Parathyroid adenoma (tissue), 2 donors: ENCODE results near the gene DIAPH3.

Experiments
- H2AFZ ChIP-seq: fragments of 300-600 bp; sonication (generic); one replicate; pipeline ENCODE4 v1.7.0; 2017; ENCODE audit warnings: antibody characterized with exemption, mild to moderate bottlenecking
- H3K27ac ChIP-seq: fragments of 300-600 bp; sonication (generic); one replicate; pipeline ENCODE4 v1.7.0; 2017
- H3K27me3 ChIP-seq: fragments of 300-600 bp; sonication (generic); one replicate; pipeline ENCODE4 v1.7.0; 2017; ENCODE audit warnings: low read length; ENCODE audit not compliant: control insufficient read depth, insufficient read depth
- H3K36me3 ChIP-seq: fragments of 300-600 bp; sonication (generic); one replicate; pipeline ENCODE4 v1.7.0; 2017; ENCODE audit warnings: low read length; ENCODE audit not compliant: control insufficient read depth, insufficient read depth
- H3K4me1 ChIP-seq: fragments of 300-600 bp; sonication (generic); one replicate; pipeline ENCODE4 v1.7.0; 2017; ENCODE audit warnings: control low read depth
- H3K4me2 ChIP-seq: fragments of 300-600 bp; sonication (generic); one replicate; pipeline ENCODE4 v1.7.0; 2017; ENCODE audit warnings: low read length
- H3K4me3 ChIP-seq: fragments of 300-600 bp; sonication (generic); one replicate; pipeline ENCODE4 v1.7.0; 2017; ENCODE audit warnings: low read depth, low read length
- H3K79me2 ChIP-seq: fragments of 300-600 bp; sonication (generic); one replicate; pipeline ENCODE4 v1.7.0; 2017; ENCODE audit warnings: control low read depth
- H3K9ac ChIP-seq: fragments of 300-600 bp; sonication (generic); one replicate; pipeline ENCODE4 v1.7.0; 2017; ENCODE audit warnings: mild to moderate bottlenecking
- H3K9me3 ChIP-seq: fragments of 300-600 bp; sonication (generic); one replicate; pipeline ENCODE4 v1.7.0; 2017; ENCODE audit warnings: low read length; ENCODE audit not compliant: control insufficient read depth
- TF ChIP-seq, protein P1 (sequence below): fragments of 300-600 bp; sonication (generic); IDR thresholded peaks from one replicate; pipeline ENCODE4 v1.7.0; 2017; ENCODE audit warnings: antibody characterized with exemption, mild to moderate bottlenecking
- donor health status: primary hyperparathyroidism.

The DIAPH3 gene

DNA sequence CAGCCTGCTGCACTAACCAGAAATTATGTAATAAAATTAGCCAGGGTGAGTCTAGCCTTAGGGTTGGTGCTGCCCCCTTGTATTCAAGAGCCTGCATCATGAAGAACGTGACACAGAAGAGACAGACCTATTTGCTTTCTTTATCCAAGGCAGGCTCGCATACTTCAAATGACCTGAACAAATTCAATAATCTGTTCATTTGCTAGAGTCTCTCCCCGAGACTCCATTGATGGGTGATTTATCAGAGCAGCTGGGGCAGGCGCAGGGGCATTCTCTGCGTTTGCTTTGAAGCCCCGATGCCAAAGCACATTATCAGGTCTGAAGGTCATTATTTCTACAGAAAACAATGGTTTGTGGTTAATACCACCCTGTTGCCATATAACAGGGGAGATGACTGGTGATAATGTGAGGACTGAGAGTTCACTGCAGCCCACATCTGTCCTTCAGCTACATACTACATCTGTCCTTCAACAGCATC is 520.3 kb downstream of the DIAPH3 start:
- TF ChIP-seq, protein P1, sequence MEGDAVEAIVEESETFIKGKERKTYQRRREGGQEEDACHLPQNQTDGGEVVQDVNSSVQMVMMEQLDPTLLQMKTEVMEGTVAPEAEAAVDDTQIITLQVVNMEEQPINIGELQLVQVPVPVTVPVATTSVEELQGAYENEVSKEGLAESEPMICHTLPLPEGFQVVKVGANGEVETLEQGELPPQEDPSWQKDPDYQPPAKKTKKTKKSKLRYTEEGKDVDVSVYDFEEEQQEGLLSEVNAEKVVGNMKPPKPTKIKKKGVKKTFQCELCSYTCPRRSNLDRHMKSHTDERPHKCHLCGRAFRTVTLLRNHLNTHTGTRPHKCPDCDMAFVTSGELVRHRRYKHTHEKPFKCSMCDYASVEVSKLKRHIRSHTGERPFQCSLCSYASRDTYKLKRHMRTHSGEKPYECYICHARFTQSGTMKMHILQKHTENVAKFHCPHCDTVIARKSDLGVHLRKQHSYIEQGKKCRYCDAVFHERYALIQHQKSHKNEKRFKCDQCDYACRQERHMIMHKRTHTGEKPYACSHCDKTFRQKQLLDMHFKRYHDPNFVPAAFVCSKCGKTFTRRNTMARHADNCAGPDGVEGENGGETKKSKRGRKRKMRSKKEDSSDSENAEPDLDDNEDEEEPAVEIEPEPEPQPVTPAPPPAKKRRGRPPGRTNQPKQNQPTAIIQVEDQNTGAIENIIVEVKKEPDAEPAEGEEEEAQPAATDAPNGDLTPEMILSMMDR, result no peak
- no peak overlapping the region for H3K4me3 ChIP-seq
- no peaks in the 10 kb centered on the region for H3K79me2 ChIP-seq
- no peak overlapping the region for H2AFZ ChIP-seq
- H3K27me3 ChIP-seq, result no peaks in the 10 kb centered on the region
- no peak overlapping the region for H3K27ac ChIP-seq
- H3K36me3 ChIP-seq, result no peaks in the 10 kb centered on the region
- peaks cover 4% of the 10 kb centered on the region for H3K4me1 ChIP-seq
- no peak overlapping the region for H3K4me2 ChIP-seq
- no peaks in the 10 kb centered on the region for H3K9me3 ChIP-seq
- no peak overlapping the region for H3K9ac ChIP-seq

DNA sequence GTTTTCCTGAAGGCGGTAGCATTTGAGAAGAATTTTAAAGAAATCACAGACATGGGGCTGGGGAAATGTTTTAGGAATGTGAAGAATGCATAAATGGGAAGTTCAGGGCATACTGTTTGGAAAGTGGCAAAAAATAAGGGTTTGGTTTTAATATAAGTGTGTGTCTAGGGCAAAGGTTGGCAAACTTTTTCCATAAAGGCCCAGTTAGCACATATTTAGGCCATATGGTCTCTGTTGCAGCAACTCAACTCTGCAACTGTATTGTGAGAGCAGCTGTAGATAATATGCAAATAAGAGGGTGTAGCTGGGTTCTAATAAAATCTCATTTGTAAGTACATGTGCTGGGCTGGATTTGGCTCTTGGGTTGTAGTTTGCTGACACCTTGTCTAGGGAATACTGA is 521.9 kb downstream of the DIAPH3 start:
- no peak overlapping the region for H3K9ac ChIP-seq
- no peaks in the 10 kb centered on the region for H3K79me2 ChIP-seq
- peaks cover 4% of the 10 kb centered on the region for H3K4me1 ChIP-seq
- no peaks in the 10 kb centered on the region for H3K36me3 ChIP-seq
- H3K4me2 ChIP-seq, result no peak overlapping the region
- no peak overlapping the region for H3K27ac ChIP-seq
- no peak overlapping the region for H2AFZ ChIP-seq
- H3K27me3 ChIP-seq, result no peaks in the 10 kb centered on the region
- no peak overlapping the region for H3K4me3 ChIP-seq
- TF ChIP-seq, protein P1, result no peak
- H3K9me3 ChIP-seq, result no peaks in the 10 kb centered on the region

DNA sequence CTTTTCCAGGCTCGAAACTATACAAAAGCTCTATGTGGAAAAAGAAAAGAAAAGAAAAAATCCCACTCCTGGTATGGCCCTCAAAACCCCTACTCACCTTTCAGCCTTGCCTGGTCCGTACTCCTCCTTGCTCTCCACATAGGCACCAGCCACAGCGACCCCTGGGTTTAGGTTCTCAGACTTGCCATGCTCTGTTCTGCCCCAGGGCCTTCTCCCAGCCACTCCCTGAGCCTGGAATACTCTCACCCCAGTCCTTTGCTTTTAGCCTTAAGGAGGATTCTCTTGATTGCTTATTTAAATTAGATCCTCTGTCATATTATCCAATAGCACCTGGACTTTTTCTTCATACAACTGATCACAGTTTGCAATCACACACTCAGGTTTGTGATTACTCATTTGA is 522.5 kb downstream of the DIAPH3 start:
- Histone ChIP-seq H3K4me1 (peaks cover 4% of the 10 kb centered on the region), H3K27me3 (no peaks in the 10 kb centered on the region), H3K79me2 (no peaks in the 10 kb centered on the region), H3K9me3 (no peaks in the 10 kb centered on the region), H2AFZ (no peak overlapping the region), H3K36me3 (no peaks in the 10 kb centered on the region), H3K4me3 (no peak overlapping the region), H3K4me2 (no peak overlapping the region), H3K9ac (no peak overlapping the region), H3K27ac (no peak overlapping the region)
- TF ChIP-seq, protein P1, result no peak

DNA sequence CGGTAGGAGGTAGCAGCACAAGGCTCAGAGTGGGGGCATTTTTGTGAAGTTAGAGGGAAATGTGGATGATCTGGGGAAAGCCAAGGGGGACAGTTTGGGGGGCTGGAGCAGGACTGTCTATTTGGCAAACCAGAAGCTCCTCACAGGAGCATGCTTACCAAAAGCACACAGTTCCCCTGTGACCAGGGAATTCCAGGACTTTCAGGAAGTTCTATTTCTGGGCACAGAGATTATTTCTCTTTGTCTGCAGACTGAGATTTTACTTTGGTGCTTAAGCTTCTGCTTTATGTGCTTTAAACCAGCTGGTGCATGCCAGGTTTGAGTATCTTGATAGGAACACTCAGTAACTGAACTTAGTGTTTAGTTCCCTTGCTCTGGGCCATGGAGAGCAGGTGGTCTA is 525.3 kb downstream of the DIAPH3 start:
- peaks cover under 1% of the 10 kb centered on the region for H3K4me1 ChIP-seq
- TF ChIP-seq, protein P1, result no peak
- no peak overlapping the region for H3K27ac ChIP-seq
- no peak overlapping the region for H3K4me3 ChIP-seq
- no peaks in the 10 kb centered on the region for H3K27me3 ChIP-seq
- no peaks in the 10 kb centered on the region for H3K36me3 ChIP-seq
- no peak overlapping the region for H2AFZ ChIP-seq
- H3K4me2 ChIP-seq, result no peak overlapping the region
- no peaks in the 10 kb centered on the region for H3K9me3 ChIP-seq
- H3K79me2 ChIP-seq, result no peaks in the 10 kb centered on the region
- H3K9ac ChIP-seq, result no peak overlapping the region

DNA sequence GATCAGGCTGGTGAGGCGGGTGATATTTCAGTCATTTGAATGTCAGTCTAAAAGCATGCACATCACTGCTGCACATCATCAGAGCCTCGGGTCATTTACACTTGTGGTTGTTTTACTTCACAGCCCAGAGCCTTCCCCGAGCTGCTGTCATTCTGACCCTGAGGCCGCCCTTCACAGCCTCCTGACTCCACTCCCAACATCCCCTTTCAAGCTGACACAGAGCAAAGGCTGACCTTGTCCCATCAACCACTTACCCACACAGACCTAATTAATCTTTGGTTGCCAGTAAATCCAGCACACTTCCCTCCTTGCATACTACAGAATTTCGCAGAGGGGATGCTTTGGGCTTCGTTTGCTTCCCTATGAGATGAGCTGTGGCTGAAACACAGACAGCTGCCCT is 528.1 kb downstream of the DIAPH3 start:
- no peak overlapping the region for H3K4me2 ChIP-seq
- H3K36me3 ChIP-seq, result no peaks in the 10 kb centered on the region
- H2AFZ ChIP-seq, result no peak overlapping the region
- no peaks in the 10 kb centered on the region for H3K79me2 ChIP-seq
- no peak overlapping the region for H3K4me3 ChIP-seq
- no peaks in the 10 kb centered on the region for H3K27me3 ChIP-seq
- H3K4me1 ChIP-seq, result no peaks in the 10 kb centered on the region
- no peaks in the 10 kb centered on the region for H3K9me3 ChIP-seq
- H3K9ac ChIP-seq, result no peak overlapping the region
- TF ChIP-seq, protein P1, result no peak
- H3K27ac ChIP-seq, result no peak overlapping the region
